ENCODE data around the gene POU6F2. TPM values are rescaled to one million over a fixed set of nuclear protein-coding genes. Genes with fewer than 3 reads are reported as not detected.

POU6F2 gene
- total RNA-seq, 2 donors from 2014 or later = 5.2 to 6.3 TPM

GRCh38 chr7:39228946-39229345, 251.2 kb downstream of the POU6F2 start:
- no peak overlapping the region for H3K27ac ChIP-seq
- no peaks in the 10 kb centered on the region for H3K9me3 ChIP-seq
- intact Hi-C loops (cut with DNase I) = no loop called here
- TF ChIP-seq POLR2A (IDR thresholded peaks at IDR 0.05) (no peak), CTCF (IDR thresholded peaks at IDR 0.05) (no peak)
- 45 to 62% methylated on average over 3 of the region's 3 CpGs for WGBS, 2 donors
- no peaks in the 10 kb centered on the region for H3K36me3 ChIP-seq (replicated peaks in 1 of 2; ENCODE audit: insufficient read depth in 1 of 2, low read depth in 2 of 2)
- no peaks in the 10 kb centered on the region for H3K27me3 ChIP-seq
- H3K4me3 ChIP-seq = no peak overlapping the region
- no peaks in the 10 kb centered on the region for H3K4me1 ChIP-seq
- ATAC-seq (no peak), DNase-seq (no peak)

DNA sequence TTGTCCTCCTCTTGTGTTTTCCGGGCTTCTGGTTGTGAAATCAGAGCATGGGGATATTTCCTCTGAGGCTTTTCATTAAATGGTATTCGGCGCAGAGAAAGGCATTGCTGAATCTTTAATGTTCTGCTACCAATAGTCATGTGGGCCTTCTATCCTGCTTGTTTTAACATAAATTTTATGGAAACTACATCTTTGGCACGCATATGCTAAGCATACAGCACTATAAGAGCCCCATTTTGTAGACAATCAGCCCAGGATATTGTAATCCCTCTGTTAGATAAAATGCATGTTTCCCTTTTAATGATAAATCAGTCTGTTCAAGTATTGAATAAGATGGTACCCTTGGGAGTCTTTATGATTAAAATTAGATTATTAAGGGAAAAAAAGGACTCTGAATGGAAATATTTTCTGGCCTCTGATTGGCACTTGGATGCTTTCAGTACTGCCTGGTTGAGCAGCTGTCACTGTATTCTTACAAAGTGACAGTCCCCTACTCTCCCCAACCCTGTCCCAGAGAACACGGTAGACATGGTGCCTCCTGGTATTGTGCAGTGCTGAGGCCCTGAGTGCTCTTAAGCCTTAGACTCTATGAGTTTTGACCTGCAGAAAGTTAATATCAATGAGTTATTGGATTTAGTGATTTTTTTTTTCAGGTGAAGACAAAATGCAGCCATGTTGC, 256.3 kb downstream of the POU6F2 start:
- intact Hi-C loops (cut with DNase I) = no loop called here
- 83 to 84% methylated on average over 5 of the region's 5 CpGs for WGBS, 2 donors
- no peaks in the 10 kb centered on the region for H3K9me3 ChIP-seq
- H3K36me3 ChIP-seq (replicated peaks in 1 of 2; ENCODE audit: insufficient read depth in 1 of 2, low read depth in 2 of 2) = no peaks in the 10 kb centered on the region
- no peak overlapping the region for H3K27ac ChIP-seq
- H3K27me3 ChIP-seq = no peaks in the 10 kb centered on the region
- DNase-seq (no peak), ATAC-seq (no peak)
- no peaks in the 10 kb centered on the region for H3K4me1 ChIP-seq
- H3K4me3 ChIP-seq = no peak overlapping the region
- no peak for TF ChIP-seq POLR2A (IDR thresholded peaks at IDR 0.05)
- no peak for TF ChIP-seq CTCF (IDR thresholded peaks at IDR 0.05)

- no peaks in the 10 kb centered on the region for H3K4me1 ChIP-seq
- 49 to 69% methylated on average over 12 of the region's 12 CpGs for WGBS, 2 donors
- H3K9me3 ChIP-seq = no peaks in the 10 kb centered on the region
- H3K4me3 ChIP-seq = no peak overlapping the region
- no peaks in the 10 kb centered on the region for H3K27me3 ChIP-seq
- intact Hi-C loops (cut with DNase I) = no loop called here
- DNase-seq = no peak
- ATAC-seq = no peak
- H3K36me3 ChIP-seq (replicated peaks in 1 of 2; ENCODE audit: insufficient read depth in 1 of 2, low read depth in 2 of 2) = no peaks in the 10 kb centered on the region
- H3K27ac ChIP-seq = no peak overlapping the region
- TF ChIP-seq POLR2A (IDR thresholded peaks at IDR 0.05) (no peak), CTCF (IDR thresholded peaks at IDR 0.05) (no peak)
These were observed 260.6 kb downstream of the POU6F2 start for GRCh38 chr7:39238234-39238869.

DNA sequence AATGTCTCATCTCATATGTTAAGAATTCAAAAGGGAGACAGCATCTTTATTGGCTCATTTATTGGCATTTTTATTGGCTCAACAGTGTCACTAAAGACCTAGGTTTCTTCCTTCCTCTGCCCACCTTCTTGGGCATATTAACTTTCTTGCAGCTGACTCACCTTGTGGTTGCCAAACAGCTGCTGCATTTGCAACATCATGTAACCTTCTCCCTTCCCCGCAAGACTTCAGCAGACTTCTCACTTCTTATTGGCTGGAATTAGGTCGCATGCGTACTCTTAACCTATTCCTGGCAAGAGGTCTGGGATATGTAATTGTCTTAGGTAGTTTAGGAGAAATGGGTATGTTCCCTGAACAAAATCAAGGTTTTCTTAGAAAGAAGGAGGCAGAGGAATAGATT, 263.2 kb downstream of the POU6F2 start:
- Histone ChIP-seq H3K4me3 (no peak overlapping the region), H3K4me1 (no peaks in the 10 kb centered on the region), H3K27me3 (no peaks in the 10 kb centered on the region), H3K9me3 (no peaks in the 10 kb centered on the region), H3K36me3 (replicated peaks in 1 of 2; ENCODE audit: insufficient read depth in 1 of 2, low read depth in 2 of 2) (no peaks in the 10 kb centered on the region), H3K27ac (no peak overlapping the region)
- intact Hi-C loops (cut with DNase I) = no loop called here
- no peak for TF ChIP-seq POLR2A (IDR thresholded peaks at IDR 0.05)
- no peak for TF ChIP-seq CTCF (IDR thresholded peaks at IDR 0.05)
- DNase-seq (no peak), ATAC-seq (no peak)
- 65 to 82% methylated on average over 3 of the region's 3 CpGs for WGBS, 2 donors

DNA sequence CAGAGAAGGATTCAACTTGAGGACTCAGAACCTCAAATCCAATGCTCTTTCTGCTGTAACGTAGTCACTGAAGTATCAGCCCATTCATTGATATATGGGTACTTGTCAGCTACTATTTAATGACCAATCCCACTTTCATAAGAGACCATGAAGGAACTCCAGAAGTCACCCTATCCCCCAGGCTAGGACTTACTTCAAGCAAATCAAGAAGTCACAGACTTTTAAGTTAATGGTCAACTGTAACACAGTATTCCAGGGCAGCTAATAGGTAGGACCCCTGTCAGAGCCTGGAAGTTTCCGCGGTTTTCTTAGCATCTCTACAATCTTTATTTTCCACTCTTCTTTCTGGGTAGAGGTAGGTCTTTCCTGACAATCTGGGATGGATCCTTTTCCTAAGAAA, 269.9 kb downstream of the POU6F2 start:
- H3K9me3 ChIP-seq = no peaks in the 10 kb centered on the region
- no peaks in the 10 kb centered on the region for H3K36me3 ChIP-seq (replicated peaks in 1 of 2; ENCODE audit: insufficient read depth in 1 of 2, low read depth in 2 of 2)
- H3K27me3 ChIP-seq = no peaks in the 10 kb centered on the region
- intact Hi-C loops (cut with DNase I) = no loop called here
- DNase-seq (no peak), ATAC-seq (no peak)
- no peak for TF ChIP-seq POLR2A (IDR thresholded peaks at IDR 0.05)
- no peak for TF ChIP-seq CTCF (IDR thresholded peaks at IDR 0.05)
- H3K27ac ChIP-seq = no peak overlapping the region
- H3K4me3 ChIP-seq = no peak overlapping the region
- H3K4me1 ChIP-seq = no peaks in the 10 kb centered on the region
- 75 to 82% methylated on average over 3 of the region's 3 CpGs for WGBS, 2 donors

Measured in body of pancreas (tissue), 4 donors.